A204.1 (cell line): ENCODE measurements around the gene CCDC150.
"Not testable (repeated sequence)": the region's sequence is repeated elsewhere in the genome, so short reads cannot be mapped to it uniquely, and the experiment has no call there.

Experiments used
- FAIRE-seq: peaks from 2 replicates; lab custom pipeline; 2012; peaks lifted over from hg19 to GRCh38; lab: Jason Lieb, UNC

Gene CCDC150

DNA sequence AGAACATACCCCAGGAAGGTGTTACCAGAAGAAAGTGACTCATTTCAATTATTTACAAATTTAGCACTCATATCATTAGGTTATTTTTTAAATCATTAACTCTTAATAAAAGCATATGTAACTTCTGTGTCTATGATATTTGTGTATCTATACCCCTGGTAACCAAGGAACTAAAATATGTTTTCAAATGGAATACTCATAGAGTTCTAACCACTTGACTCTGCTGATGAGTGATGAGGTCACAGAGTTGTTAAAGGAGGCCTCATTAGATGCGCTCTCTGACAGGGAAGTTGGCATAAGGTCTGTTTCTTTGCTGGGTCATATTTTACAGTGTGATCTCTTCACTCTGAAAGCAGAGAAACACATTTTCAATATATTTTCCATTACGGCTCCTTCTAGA is 73.4 kb downstream of the CCDC150 start:
- FAIRE-seq, result no peak

DNA sequence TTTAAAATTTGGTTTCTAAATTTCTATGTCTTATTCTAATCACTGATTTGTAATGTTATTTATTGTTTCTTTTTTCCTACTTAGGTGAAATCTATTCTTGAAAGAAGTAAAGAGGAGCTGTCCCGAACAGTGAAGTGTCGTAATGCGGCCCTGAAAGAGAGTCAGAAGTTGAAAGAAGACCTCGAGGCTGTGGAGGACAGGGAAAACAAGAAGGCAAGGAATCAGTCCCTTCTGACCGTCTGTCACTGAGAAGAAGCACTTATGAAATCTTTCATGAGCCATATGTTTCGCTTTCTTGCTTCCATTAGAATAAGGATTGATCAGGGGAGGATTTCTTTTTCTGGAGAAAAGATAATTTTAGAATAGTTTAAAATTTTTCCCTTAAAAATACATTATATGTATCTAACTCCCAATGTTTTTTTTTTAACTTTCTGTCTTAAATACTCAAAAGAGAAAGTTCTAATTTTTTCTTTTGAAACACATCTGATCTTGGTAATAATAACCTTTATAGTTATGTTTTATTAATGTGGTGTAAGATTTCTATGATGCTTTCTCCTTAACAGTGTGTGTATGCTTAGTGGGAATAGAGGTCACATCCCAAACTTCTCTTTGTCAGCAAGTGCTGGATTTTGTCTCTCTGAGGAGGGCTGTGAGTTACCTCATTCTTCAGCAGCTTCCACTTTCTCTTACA is 79.0 kb downstream of the CCDC150 start:
- no peak for FAIRE-seq

DNA sequence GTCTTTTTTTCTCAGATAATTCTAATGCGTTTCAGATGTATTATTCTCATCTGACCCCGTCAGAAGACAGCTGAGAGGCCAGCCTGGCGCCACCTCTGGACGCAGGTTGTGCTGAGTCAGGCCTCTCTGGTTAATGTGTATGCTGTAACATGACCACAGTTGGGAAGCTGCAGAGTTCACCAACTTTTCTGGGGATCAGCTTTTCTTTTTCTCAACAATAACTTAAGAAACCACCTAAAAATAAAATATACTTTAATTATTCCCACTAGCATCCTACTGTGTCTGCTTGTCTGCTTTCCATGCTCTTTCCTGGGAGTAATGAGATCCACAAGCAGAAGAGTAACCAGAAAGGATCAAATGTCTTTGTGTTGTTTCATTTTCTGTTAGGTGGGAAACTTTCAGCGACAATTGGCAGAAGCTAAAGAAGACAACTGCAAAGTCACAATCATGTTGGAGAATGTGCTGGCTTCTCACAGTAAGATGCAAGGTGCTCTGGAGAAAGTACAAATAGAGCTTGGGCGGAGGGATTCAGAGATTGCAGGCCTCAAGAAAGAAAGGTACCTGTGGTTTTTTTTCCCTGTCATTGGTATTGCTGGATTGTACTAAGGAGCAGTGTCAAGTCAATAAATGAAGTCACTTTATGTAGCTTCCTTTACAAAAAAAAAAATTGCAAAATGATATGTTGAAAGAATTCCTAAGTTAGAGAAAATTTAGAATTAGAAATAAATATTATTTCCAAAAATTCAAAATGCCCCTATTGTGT is 79.8 kb downstream of the CCDC150 start:
- FAIRE-seq, result no peak

DNA sequence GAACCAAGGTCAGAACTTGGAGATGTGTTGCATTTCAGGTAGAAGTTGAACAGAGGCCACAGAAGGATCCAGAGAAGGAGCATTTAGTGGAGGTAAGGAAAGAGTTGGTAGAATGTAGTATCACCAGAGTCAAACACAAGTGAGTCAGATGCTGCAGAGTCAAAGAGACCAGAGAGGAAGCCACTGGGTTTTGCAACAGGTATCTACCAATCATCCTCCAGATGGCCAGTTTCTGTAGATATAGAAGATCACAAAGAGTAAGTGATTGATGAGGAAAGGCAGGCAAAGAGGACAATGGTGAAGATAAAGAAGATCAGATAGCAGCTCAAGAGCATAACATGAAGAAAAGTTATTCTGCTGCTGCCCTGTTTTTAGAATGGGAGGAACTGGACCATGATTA is 84.1 kb downstream of the CCDC150 start:
- no peak for FAIRE-seq

DNA sequence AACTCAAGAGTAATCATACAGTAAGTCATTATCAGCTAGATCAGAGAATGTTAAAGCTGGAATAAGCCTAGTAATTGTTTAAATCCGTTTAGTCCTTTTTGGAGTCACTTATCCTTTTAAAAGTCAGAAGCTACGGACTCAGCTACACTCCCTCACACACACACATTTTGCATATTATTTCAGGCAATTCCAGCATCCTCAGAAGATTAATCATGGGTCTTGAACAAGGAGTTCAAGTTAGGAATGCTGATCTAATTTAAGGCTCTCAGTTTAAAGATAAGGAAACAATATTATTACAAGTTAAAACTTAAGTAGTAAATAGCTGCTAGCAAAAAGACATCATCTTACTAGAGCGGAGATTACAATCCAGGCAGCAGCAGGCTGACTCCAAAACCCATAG is 85.7 kb downstream of the CCDC150 start:
- no peak for FAIRE-seq

DNA sequence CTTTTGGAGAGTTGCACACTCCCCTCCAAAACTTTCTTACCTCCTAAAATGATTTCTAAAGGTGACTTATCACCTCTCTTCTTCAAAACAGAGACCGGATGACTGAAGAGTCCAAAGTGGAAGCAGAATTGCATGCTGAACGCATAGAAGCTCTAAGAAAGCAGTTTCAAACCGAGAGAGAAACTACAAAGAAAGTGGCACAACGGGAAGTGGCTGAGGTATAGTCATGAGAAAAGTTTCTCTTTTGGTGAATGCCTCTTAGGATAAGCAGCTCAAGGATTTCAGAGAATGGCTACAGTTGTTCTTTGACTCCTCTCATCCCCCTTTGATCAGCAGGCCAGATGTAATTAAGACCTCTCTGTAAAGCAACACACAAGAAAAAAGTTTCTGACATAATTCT is 86.4 kb downstream of the CCDC150 start:
- no peak for FAIRE-seq

DNA sequence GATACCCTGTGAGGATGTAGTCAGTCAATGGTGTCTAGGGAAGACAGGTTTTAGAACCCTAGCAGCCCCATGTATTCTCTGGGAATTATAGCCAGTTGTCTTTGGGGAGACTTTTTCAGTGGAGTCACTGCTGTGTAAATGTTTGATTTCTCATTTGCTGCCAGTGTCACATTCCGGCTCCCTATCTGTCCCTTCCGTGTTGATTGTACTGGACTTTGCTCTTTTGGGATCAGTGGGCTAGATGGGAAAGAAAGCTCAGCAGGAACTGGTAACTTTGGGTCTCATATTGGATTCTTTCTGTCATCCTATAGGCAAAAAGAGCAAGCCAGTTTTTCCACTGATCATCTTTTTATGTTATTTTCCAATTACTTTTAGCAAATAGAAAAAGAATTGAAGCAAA is 89.9 kb downstream of the CCDC150 start:
- no peak for FAIRE-seq

DNA sequence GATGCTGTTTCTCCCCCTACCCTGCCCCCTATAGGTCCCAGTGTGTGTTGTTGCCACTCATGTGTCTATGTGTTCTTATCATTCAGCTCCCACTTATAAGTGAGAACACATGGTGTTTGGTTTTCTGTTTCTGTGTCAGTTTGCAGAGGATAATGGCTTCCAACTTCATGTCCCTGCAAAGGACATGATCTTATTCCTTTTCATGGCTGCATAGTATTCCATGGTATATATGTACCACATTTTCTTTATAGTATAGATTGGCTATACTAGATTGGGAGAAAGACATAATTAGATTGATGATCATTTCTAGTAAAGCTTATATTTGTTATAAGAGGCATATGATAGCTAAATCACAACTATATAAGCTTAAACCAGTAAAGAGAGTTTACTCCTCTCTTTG is 97.1 kb downstream of the CCDC150 start:
- FAIRE-seq, result not testable (repeated sequence)

DNA sequence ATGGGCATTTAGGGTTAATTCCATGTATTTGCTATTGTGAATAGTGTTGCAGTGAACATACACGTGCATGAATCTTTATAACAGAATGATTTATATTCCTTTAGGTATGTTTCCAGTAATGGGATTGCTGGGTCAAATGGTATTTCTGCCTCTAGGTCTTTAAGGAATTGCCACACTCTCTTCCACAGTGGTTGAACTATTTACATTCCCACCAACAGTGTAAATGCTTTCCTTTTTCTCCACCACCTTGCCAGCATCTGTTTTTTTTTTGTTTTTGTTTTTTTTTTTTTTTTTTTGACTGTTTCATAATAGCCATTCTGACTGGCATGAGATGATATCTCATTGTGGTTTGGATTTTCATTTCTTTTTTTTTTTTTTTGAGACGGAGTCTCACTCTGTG is 97.5 kb downstream of the CCDC150 start:
- FAIRE-seq, result no peak

DNA sequence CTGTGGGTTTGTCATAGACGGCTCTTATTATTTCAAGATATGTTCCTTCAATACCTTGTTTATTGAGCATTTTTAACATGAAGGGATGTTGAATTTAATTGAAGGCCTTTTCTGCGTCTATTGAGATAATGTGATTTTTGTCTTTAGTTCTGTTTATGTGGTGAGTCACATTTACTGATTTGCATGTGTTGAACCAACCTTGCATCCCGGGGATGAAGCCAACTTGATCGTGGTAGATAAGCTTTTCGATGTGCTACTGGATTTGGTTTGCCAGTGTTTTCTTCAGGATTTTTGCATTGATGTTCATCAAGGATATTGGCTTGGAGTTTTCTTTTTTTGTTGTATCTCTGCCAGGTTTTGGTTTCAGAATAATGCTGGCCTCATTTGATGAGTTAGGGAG is 99.5 kb downstream of the CCDC150 start:
- FAIRE-seq, result no peak

DNA sequence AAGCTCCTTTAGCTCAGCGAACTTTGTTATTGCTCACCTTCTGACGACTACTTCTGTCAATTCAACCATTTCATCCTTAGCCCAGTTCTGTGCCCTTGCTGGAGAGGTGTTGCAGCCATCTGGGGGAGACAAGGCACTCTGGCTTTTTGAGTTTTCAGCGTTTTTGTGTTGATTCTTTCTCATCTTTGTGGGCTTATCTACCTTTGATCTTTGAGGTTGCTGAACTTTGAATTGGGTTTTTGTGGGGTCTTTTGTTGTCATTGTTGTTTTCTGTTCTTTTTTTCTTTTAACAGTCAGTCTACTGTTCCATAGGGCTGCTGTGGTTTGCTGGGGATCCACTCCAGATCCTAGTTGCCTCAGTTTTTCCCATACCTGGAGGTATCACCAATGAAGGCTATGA is 102.7 kb downstream of the CCDC150 start:
- FAIRE-seq, result no peak

DNA sequence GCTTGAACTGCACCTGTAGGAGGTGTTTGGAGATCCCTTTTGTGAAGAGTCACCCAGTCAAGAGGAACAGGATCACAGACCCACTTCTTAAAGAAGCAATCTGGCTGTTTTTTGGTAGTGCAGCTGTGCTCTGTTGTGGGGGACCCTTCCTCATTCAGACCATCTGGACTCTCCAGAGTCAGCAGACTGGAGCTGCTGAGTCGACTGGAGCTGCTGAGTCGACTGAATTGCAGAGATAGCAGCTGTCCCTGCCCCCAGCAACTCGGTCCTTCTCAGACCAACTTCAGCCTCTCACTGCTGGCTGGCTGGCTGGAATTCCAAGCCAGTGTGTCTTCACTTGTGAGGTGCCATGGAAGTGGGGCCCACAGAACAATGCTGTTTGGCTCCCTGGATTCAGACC is 103.2 kb downstream of the CCDC150 start:
- no peak for FAIRE-seq

DNA sequence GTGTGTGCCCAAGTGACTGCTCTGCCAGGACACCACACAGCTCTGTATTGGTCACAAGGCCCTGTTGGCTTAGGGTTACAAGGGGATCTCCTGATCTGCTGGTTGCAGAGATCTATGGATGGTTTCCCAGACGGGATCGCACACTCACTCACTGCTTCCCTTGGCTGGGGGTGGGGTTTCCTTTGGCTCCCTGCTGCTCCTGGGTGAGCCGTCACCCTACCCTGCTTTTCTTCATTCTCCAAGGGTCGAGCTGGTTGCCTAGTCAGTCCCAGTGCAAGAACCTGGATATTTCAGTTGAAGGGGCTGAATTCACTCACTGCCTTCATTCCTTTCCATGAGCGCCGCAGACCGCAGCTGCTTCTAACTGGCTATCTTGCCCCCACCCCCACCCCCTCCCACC is 103.7 kb downstream of the CCDC150 start:
- FAIRE-seq, result no peak

DNA sequence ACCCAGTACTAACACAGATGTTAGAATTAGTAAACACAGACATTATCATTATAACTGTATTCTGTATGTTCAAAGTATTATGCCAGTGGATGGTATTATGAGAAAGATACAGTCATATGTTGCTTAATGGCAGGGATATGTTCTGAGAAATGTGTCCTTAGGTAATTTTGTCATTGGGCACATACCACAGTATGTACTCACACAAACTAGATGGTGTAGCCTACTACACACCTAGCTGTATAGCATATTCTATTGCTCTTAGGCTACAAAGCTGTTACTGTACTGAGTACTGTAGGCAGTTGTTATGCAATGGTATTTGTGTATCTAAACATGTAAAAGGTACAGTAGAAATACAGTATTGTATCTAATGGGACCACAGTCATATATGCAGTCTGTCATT is 106.2 kb downstream of the CCDC150 start:
- no peak for FAIRE-seq

DNA sequence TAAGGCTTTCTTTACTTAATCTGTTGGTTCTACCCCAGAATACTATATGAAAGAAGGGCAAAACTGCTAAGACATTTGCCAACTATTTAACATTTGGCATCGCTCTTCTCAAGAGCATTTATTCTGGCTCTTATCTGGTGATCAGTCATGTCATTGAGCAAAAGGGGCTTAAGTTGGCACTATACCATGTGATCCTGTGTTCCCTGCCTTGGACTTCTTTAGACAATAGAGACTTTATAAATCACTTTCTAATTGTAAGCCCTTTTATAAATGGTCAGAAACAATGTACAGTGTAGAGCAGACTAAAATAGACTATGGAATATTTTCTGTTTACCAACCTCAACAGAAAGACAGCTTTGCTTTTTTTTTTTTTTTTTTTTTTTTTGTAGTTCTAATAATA is 107.9 kb downstream of the CCDC150 start:
- no peak for FAIRE-seq

DNA sequence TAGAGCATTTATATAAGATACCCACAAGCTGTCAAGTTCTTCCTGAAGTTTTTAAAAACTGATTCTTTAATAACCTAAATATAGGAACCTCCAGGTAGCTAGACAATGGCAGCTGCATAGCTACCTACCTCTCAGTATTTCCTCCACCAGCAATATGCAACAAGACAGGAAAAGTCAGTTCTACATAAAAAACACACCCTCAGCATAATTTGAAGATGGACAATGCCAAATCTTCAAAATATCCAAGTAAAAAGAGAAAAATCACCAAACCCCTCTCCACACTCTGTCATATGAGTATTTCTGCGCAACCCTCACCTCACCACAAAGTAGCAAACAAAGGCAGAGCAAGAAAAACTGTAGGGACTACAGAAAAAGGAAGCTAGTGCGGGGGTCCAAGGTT is 108.6 kb downstream of the CCDC150 start:
- FAIRE-seq, result no peak

DNA sequence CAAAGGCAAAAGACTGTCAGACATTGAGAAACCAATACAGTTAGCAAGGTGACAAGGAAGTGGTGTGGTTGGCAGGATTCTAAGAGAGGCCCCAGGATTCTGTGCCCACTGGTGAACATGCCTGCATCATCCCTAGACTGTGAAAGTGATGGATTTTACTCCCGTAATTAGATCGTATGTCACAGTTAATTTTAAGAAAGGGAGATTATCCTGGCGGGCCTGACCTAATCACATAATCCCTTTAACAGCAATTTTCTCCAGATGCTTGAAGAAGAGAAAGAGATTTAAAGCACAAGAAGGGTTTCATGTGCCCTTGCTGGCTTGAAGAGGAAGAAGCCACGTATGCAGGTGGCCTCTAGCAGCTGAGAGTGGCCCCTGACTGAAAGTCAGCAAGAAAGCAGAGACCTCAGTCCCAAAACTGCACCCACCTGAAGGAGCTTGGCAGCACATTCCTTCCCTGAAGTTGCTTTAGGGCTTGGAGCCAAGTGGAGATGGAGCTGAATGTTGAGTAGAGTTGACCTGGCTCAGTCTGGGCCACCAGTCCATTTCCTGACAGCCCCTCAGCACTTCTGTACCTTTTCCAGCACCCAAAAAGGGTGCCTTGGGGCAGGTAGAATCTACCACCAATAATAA is 110.9 kb downstream of the CCDC150 start:
- FAIRE-seq, result no peak

DNA sequence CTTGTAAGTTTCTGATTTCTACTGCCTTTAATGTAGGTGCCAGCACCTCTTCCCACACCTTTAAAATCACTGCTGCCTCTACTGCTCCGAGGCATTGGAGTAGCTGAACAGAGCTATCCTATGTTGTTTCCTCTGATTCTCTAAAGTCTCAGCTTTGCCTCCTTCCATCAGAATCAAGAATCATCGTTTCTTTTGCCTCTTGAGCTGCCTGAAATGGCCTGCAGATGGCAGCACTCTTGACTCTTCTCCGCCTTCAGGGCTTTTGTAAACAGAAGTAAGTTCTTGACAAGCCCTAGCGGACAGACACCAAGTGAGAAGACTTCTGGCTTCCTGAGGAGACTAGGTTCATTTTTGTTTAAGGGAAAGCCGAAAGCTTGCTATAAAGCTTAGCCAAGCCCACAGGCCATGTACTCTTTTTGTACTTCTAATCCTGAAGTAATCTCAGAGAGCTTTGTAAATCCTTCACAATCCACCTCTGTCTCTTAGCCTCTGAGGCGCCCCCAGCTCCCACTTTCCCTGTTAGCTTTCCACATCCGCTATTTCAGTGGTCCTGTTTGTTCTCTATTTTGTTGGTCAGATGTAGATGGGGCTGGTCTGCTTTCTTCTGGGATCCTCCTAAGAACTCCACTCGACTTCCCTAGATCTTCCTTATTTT is 111.6 kb downstream of the CCDC150 start:
- FAIRE-seq, result peak; percentile 88

DNA sequence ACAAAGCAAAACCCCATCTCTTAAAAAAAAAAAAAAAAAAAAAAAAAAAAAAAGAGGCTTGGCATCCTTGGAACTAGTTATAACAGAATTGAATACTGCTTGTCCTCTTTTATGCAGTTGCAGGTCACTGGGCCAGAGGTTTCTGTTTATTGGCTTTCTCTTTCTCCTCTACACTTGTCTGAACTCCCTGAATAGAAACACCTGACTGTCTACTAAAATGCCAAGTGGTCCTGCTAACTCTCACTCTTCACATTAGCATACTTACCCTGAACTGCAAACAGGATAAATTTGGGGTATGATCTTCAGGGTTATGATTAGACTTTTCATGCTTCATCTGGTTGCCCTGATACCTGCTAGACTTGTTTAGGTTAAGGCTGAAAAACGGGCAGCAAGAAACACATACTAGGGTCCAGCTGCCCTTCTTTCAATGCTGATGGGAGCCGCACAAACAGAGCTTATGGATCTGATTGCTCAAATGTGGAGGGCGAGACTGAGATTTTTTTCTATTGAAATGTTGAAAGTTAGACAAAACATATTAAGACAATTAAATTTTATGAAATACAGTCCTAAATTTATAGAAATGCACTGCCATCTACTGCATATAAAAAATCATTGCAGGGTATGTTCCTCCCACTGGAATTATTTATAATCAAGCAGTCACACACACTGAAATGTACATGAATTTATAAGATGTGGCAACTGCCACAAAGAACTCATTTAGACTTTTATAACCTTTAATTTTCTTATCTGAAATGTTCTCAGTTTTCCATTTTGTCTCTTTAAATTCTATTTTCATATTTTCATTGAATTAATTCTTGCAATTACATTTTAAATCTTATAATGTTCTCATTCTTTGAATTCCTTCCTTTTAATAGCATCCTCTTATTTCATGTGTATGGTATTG is 119.2 kb downstream of the CCDC150 start:
- FAIRE-seq, result peak; percentile 92

DNA sequence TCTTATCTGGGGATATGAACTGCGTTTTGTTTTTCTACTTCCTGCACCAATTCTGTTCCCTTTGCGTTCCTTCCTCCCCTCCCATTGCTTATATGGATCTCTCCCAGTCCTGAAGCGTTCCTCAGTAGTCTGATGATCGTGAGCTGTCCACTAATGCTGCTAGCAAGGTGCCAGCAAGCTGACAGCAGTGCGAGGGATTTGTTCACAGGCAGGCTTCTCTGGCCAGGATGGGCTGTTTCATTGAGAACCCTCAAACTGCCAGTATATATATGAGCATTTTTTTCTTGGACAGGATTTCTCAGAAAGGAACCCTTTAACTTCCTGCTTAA is 119.8 kb downstream of the CCDC150 start:
- no peak for FAIRE-seq

DNA sequence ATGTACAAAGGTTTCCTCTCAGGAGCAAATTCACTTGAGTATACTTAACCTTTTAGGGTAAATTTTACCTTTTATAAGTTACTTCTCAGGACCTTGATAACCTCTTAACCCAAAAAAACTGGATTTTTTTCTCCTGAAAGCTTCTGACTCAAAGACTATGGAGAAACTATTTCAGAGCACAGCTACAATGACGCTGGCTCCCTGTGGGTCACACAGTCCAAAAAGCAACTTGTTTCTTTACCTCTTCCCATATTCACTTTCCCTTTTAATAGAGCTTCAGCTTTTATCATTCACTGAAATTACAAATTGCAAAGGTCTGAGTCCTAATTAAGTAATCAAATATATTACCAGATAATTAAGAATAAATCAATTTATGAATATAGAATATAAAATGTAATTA is 127.6 kb downstream of the CCDC150 start:
- no peak for FAIRE-seq
